Measurements from ENCODE around the gene PTBP1. TPM values are rescaled to one million over a fixed set of nuclear protein-coding genes. Genes with fewer than 3 reads are reported as not detected.

PTBP1 gene
- total RNA-seq, 1 donor from 2014 or later, result 58.1 TPM

Small RNA genes within 50 kb of the gene (microRNA-seq; reads per million reads assigned to microRNA genes)
- gene MIR3187 (ENCODE audit: borderline number of aligned reads) (not detected), gene MIR4745 (ENCODE audit: borderline number of aligned reads) (not detected)

Other genes starting within 250 kb of the PTBP1 start
- gene BSG, start 224.9 kb upstream of the PTBP1 start, total RNA-seq, result 1,923 TPM
- 14.3 TPM for gene HCN2, start 207.6 kb upstream of the PTBP1 start, total RNA-seq
- 55.5 TPM for gene POLRMT, start 163.9 kb upstream of the PTBP1 start, total RNA-seq
- not detected for gene FGF22, start 157.6 kb upstream of the PTBP1 start, total RNA-seq
- 24.4 TPM for gene RNF126, start 134.2 kb upstream of the PTBP1 start, total RNA-seq
- gene FSTL3, start 121.1 kb upstream of the PTBP1 start, total RNA-seq, result 24.6 TPM
- not detected for gene PRSS57, start 102.0 kb upstream of the PTBP1 start, total RNA-seq
- gene PALM, start 88.5 kb upstream of the PTBP1 start, total RNA-seq, result 30.1 TPM
- not detected for gene MISP, start 46.3 kb upstream of the PTBP1 start, total RNA-seq
- gene PLPPR3, start 24.5 kb downstream of the PTBP1 start, total RNA-seq, result not detected
- gene AZU1, start 30.4 kb downstream of the PTBP1 start, total RNA-seq, result not detected
- not detected for gene PRTN3, start 43.5 kb downstream of the PTBP1 start, total RNA-seq
- 1.5 TPM for gene ELANE, start 54.9 kb downstream of the PTBP1 start, total RNA-seq
- 252 TPM for gene CFD, start 62.2 kb downstream of the PTBP1 start, total RNA-seq
- gene MED16, start 95.7 kb downstream of the PTBP1 start, total RNA-seq, result 23.7 TPM
- gene RNU6-9, start 96.0 kb downstream of the PTBP1 start, total RNA-seq, result not detected
- gene R3HDM4, start 115.8 kb downstream of the PTBP1 start, total RNA-seq, result 20.0 TPM
- not detected for gene KISS1R, start 119.9 kb downstream of the PTBP1 start, total RNA-seq
- 5.7 TPM for gene ARID3A, start 128.6 kb downstream of the PTBP1 start, total RNA-seq
- gene WDR18, start 186.9 kb downstream of the PTBP1 start, total RNA-seq, result 20.4 TPM
- gene GRIN3B, start 203.0 kb downstream of the PTBP1 start, total RNA-seq, result not detected
- 122 TPM for gene TMEM259, start 223.7 kb downstream of the PTBP1 start, total RNA-seq
- gene RNU6-2, start 224.1 kb downstream of the PTBP1 start, total RNA-seq, result not detected
- 94.0 TPM for gene CNN2, start 229.2 kb downstream of the PTBP1 start, total RNA-seq
- gene ABCA7, start 242.7 kb downstream of the PTBP1 start, total RNA-seq, result 9.4 TPM

All from left ventricle myocardium superior (tissue), 1 donor.